K562 (cell line): ENCODE results near the gene TFAP2E. TPM values are rescaled to one million over a fixed set of nuclear protein-coding genes. Genes with fewer than 3 reads are reported as not detected.

Source experiments
- BMI1 ChIP-seq: fragments of 150-350 bp; IDR thresholded peaks from 2 replicates; pipeline ENCODE4 v1.6.1; 2014; ENCODE audit warnings: low read length
- BRD4 ChIP-seq: fragments of 200-600 bp; sonication (generic); IDR thresholded peaks from 2 replicates; pipeline ENCODE4 v1.6.1; 2017; ENCODE audit warnings: inconsistent platforms
- GTF2B ChIP-seq: IDR thresholded peaks from 2 replicates; pipeline ENCODE4 v1.6.1; 2011; ENCODE audit not compliant: insufficient read length; ENCODE audit errors: extremely low read depth
- HMBOX1 ChIP-seq: sonication (generic); IDR thresholded peaks from 2 replicates; pipeline ENCODE4 v1.6.1; 2016
- HMGN3 ChIP-seq: IDR thresholded peaks from 2 replicates; pipeline ENCODE4 v1.6.1; 2011; ENCODE audit warnings: borderline replicate concordance, low read depth, mild to moderate bottlenecking, mixed read lengths, low read length; ENCODE audit not compliant: insufficient read length; ENCODE audit errors: extremely low read depth
- MAFF ChIP-seq: IDR thresholded peaks from 2 replicates; pipeline ENCODE4 v1.6.1; 2012; ENCODE audit warnings: low read length, improper control_type of control experiment
- MTF1 ChIP-seq: fragments of 250-450 bp; sonication (Bioruptor Pico); IDR thresholded peaks from 2 replicates; pipeline ENCODE4 v1.9.0; 2021; ENCODE audit warnings: moderate library complexity, mild to moderate bottlenecking, inconsistent platforms, borderline replicate concordance
- MXI1 ChIP-seq: IDR thresholded peaks from 2 replicates; pipeline ENCODE4 v1.6.1; 2011; ENCODE audit warnings: low read depth, mild to moderate bottlenecking, improper control_type of control experiment, low read length
- SAP30 ChIP-seq: fragments of 200-600 bp; sonication (generic); IDR thresholded peaks from 2 replicates; pipeline ENCODE4 v1.6.1; 2012; ENCODE audit warnings: borderline replicate concordance, low read depth, mild to moderate bottlenecking, moderate library complexity, low read length, control low read depth, inconsistent platforms; ENCODE audit not compliant: insufficient read depth, poor library complexity, severe bottlenecking
- SETDB1 ChIP-seq: IDR thresholded peaks from one replicate; pipeline ENCODE4 v1.6.1; 2012; ENCODE audit warnings: low read length, control low read depth, inconsistent platforms
- SNIP1 ChIP-seq: fragments of 450-650 bp; IDR thresholded peaks from 2 replicates; pipeline ENCODE4 v1.7.1; 2017; ENCODE audit warnings: low read depth, mild to moderate bottlenecking
- THAP12 ChIP-seq: fragments of 250-450 bp; sonication (Bioruptor Pico); IDR thresholded peaks from 2 replicates; pipeline ENCODE4 v1.9.0; 2021; ENCODE audit warnings: mild to moderate bottlenecking, inconsistent platforms
- THRB ChIP-seq: fragments of 450-650 bp; formaldehyde crosslinking; conservative IDR thresholded peaks from 2 replicates; pipeline ENCODE4 v1.4.0; 2022; ENCODE audit warnings: mild to moderate bottlenecking, missing genetic modification characterization
- TSHZ1 ChIP-seq: fragments of 250-450 bp; sonication (Bioruptor Pico); IDR thresholded peaks from 2 replicates; pipeline ENCODE4 v1.4.0; 2020; ENCODE audit warnings: mild to moderate bottlenecking, moderate library complexity
- ZBED1 ChIP-seq: IDR thresholded peaks from 2 replicates; pipeline ENCODE4 v1.6.1; 2014
- ZFP36 ChIP-seq: fragments of 150-350 bp; IDR thresholded peaks from 2 replicates; pipeline ENCODE4 v1.6.1; 2018; ENCODE audit warnings: low read length, low read depth; ENCODE audit not compliant: partially characterized antibody
- ZNF398 ChIP-seq: fragments of 250-450 bp; sonication (Bioruptor Pico); IDR thresholded peaks from 2 replicates; pipeline ENCODE4 v1.8.0; 2021; ENCODE audit warnings: moderate library complexity, mild to moderate bottlenecking, inconsistent platforms
- polyA plus RNA-seq, 8 experiments: library from polyadenylated mRNA; depleted of rRNA in 4 of 8; stranded (reverse) in 5 of 8; unstranded in 3 of 8; fragments of >200 nt; fragmentation: Nextera tagmentation in 2 of 8; fragmentation: Illumina TruSeq in 1 of 8; extraction: Ambion mirVana in 2 of 8; extraction: Trizol in 1 of 8; gene quantifications; 2 replicates each; pipeline versions ENCODE4 v1.2.1 to v1.2.3, GENCODE V29; 2011 to 2014; ENCODE audit warnings: inconsistent platforms in 1 of 8, missing spikeins in 1 of 8
- total RNA-seq, 7 experiments: library from RNA; depleted of rRNA in 6 of 7; stranded (reverse); fragments of >200 nt in 6 of 7; fragmentation: Illumina TruSeq in 2 of 7; extraction: Trizol in 2 of 7; gene quantifications; 2 replicates each; pipeline versions ENCODE4 v1.2.1 to v1.2.3, GENCODE V29; 2011 to 2021; ENCODE audit warnings: low replicate concordance in 1 of 7

Gene TFAP2E
- total and polyA plus RNA-seq, 9 of the 15 experiments (the other 6 are each of a cell fraction or from before 2014, with no cell fraction given): 0.03 to 0.11 (median 0.07) TPM; not detected in 4

- TF ChIP-seq THRB (CRISPR knock-in tag): 0 out of 2 replicates have a peak, but pooled peaks have one; percentile 7
- no peak; the same call in 1 of the 2 replicates for TF ChIP-seq BRD4
- no peak for TF ChIP-seq ZNF398 (CRISPR knock-in tag)
- TF ChIP-seq MAFF: no peak
- TF ChIP-seq HMGN3: peak; percentile 60
- TF ChIP-seq ZFP36: no peak
- no peak for TF ChIP-seq HMBOX1
- no peak for TF ChIP-seq SNIP1
- TF ChIP-seq GTF2B: no peak
- no peak for TF ChIP-seq MTF1 (CRISPR knock-in tag)
- TF ChIP-seq BMI1: no peak
- TF ChIP-seq MXI1: no peak
- TF ChIP-seq ZBED1: no peak
- TF ChIP-seq THAP12: no peak
- peak; percentile 16 for TF ChIP-seq SAP30
- no peak for TF ChIP-seq SETDB1
- TF ChIP-seq TSHZ1 (CRISPR knock-in tag): no peak
These were observed 15.9 kb upstream of the TFAP2E start, which contains the start of gene KIAA0319L (continued) for GRCh38 chr1:35557118-35557610.
